Esophagus (tissue), 2 donors: ENCODE results near the gene CPNE7. TPM values are rescaled to one million over a fixed set of nuclear protein-coding genes. Genes with fewer than 3 reads are reported as not detected.

Experiments
- H3K27ac ChIP-seq, 2 donors: one replicate each; pipeline ENCODE4 v1.5.1; 2013; ENCODE audit warnings: low read depth in 2 of 2, mild to moderate bottlenecking in 2 of 2, inconsistent platforms in 1 of 2, low read length in 1 of 2, moderate library complexity in 1 of 2
- H3K27me3 ChIP-seq, 2 donors: one replicate each; pipeline ENCODE4 v1.6.1; 2013; ENCODE audit warnings: low read length in 2 of 2, control low read depth in 1 of 2, mild to moderate bottlenecking in 1 of 2; ENCODE audit not compliant: insufficient read depth in 2 of 2, control insufficient read depth in 1 of 2
- H3K36me3 ChIP-seq, 2 donors: one replicate each; pipeline ENCODE4 v1.6.1; 2013; ENCODE audit warnings: low read length in 1 of 2; ENCODE audit not compliant: control insufficient read depth in 2 of 2, insufficient read depth in 2 of 2
- H3K4me1 ChIP-seq, 2 donors: one replicate each; pipeline ENCODE4 v1.6.1; 2013; ENCODE audit warnings: low read length in 1 of 2; ENCODE audit not compliant: control insufficient read depth in 2 of 2, insufficient read depth in 2 of 2
- H3K4me3 ChIP-seq, 2 donors: one replicate each; pipeline ENCODE4 v1.5.1; 2013; ENCODE audit warnings: low read length in 2 of 2, mild to moderate bottlenecking in 2 of 2, low read depth in 1 of 2, moderate library complexity in 1 of 2
- H3K9me3 ChIP-seq, 2 donors: one replicate each; pipeline ENCODE4 v1.6.1; 2013; ENCODE audit warnings: mild to moderate bottlenecking in 2 of 2, low read depth in 1 of 2, low read length in 1 of 2, moderate library complexity in 1 of 2; ENCODE audit not compliant: control insufficient read depth in 2 of 2, insufficient read depth in 1 of 2
- WGBS, 2 donors: extraction: QIAGEN DNeasy Blood & Tissue Kit; methylation state at CpG; one replicate each; pipeline ENCODE4 v1.1.7; 2013; 5-methylcytosine and 5-hydroxymethylcytosine counted together
- polyA plus RNA-seq, 2 donors: library from polyadenylated mRNA; stranded (reverse); fragments of 200-250 nt; gene quantifications; one replicate each; pipeline ENCODE4 v1.2.3, GENCODE V29; 2013
- donor health status: healthy with polysubstance abuse.
- donor health status: Bipolar disorder and iron deficiency.

The CPNE7 gene
- polyA plus RNA-seq: 1 to 10 TPM; 1.5 to 4.5 TPM

- Histone ChIP-seq H3K4me1 (peaks cover 6 to 21% of the 10 kb centered on the region in 2 donors), H3K27ac (no peak within 1 kb of the TSS), H3K36me3 (no peaks in the 10 kb centered on the region), H3K9me3 (peaks cover 0 to 3% of the 10 kb centered on the region in 2 donors), H3K4me3 (peak within 1 kb of the TSS; percentile 40 to 50), H3K27me3 (peaks cover 0 to 9% of the 10 kb centered on the region in 2 donors)
- WGBS, 2 donors: 2% methylated on average over 53 to 103 of the region's 103 CpGs
Measured at GRCh38 chr16:89575247-89576152, at the start of gene CPNE7. TSS of gene CPNE7 (plus strand) at chr16:89575758. CDS start at chr16:89575898, 140 bp downstream.

GRCh38 chr16:89529097-89529496 is 46.5 kb upstream of the CPNE7 start:
- Histone ChIP-seq H3K27me3 (no peaks in the 10 kb centered on the region), H3K36me3 (peaks cover 32 to 42% of the 10 kb centered on the region in 2 donors)

GRCh38 chr16:89530401-89531381 is 44.9 kb upstream of the CPNE7 start:
- H3K36me3 ChIP-seq: peaks cover 36 to 48% of the 10 kb centered on the region in 2 donors
- WGBS, 2 donors: 92 to 94% methylated on average over 36 to 37 of the region's 37 CpGs
- H3K27me3 ChIP-seq: no peaks in the 10 kb centered on the region
- H3K27ac ChIP-seq: no peak overlapping the region
- no peaks in the 10 kb centered on the region for H3K4me1 ChIP-seq
- H3K9me3 ChIP-seq: no peaks in the 10 kb centered on the region
- H3K4me3 ChIP-seq: no peak overlapping the region

More at GRCh38 chr16:89529097-89529496, 46.5 kb upstream of the CPNE7 start:
- Histone ChIP-seq H3K9me3 (no peaks in the 10 kb centered on the region), H3K4me1 (no peaks in the 10 kb centered on the region), H3K4me3 (no peak overlapping the region), H3K27ac (no peak overlapping the region)
- WGBS, 2 donors: 87 to 91% methylated on average over 16 of the region's 16 CpGs

- Histone ChIP-seq H3K9me3 (peaks cover 0 to 2% of the 10 kb centered on the region in 2 donors), H3K27me3 (no peaks in the 10 kb centered on the region), H3K4me3 (no peak overlapping the region), H3K27ac (no peak overlapping the region), H3K4me1 (no peaks in the 10 kb centered on the region), H3K36me3 (peaks cover 32 to 47% of the 10 kb centered on the region in 2 donors)
- 87 to 89% methylated on average over 31 of the region's 31 CpGs for WGBS, 2 donors
Measured at GRCh38 chr16:89531821-89532526, 43.6 kb upstream of the CPNE7 start.

- peaks cover 0 to 2% of the 10 kb centered on the region in 2 donors for H3K9me3 ChIP-seq
- WGBS, 2 donors: 58 to 61% methylated on average over 11 of the region's 11 CpGs
- H3K27me3 ChIP-seq: no peaks in the 10 kb centered on the region
- no peak overlapping the region for H3K27ac ChIP-seq
- peaks cover 26 to 55% of the 10 kb centered on the region in 2 donors for H3K36me3 ChIP-seq
- H3K4me1 ChIP-seq: no peaks in the 10 kb centered on the region
- no peak overlapping the region for H3K4me3 ChIP-seq
Measured at GRCh38 chr16:89534252-89534756, 41.3 kb upstream of the CPNE7 start.

GRCh38 chr16:89536371-89536770 is 39.2 kb upstream of the CPNE7 start:
- no peak overlapping the region for H3K27ac ChIP-seq

GRCh38 chr16:89536886-89537548 is 38.5 kb upstream of the CPNE7 start:
- Histone ChIP-seq H3K4me3 (no peak overlapping the region), H3K27me3 (no peaks in the 10 kb centered on the region), H3K4me1 (no peaks in the 10 kb centered on the region), H3K36me3 (peaks cover 19 to 35% of the 10 kb centered on the region in 2 donors), H3K27ac (no peak overlapping the region), H3K9me3 (peaks cover 0 to 2% of the 10 kb centered on the region in 2 donors)
- 85 to 89% methylated on average over 35 to 36 of the region's 36 CpGs for WGBS, 2 donors

More at GRCh38 chr16:89536371-89536770, 39.2 kb upstream of the CPNE7 start:
- Histone ChIP-seq H3K4me1 (no peaks in the 10 kb centered on the region), H3K4me3 (no peak overlapping the region), H3K36me3 (peaks cover 19 to 41% of the 10 kb centered on the region in 2 donors), H3K9me3 (peaks cover 0 to 2% of the 10 kb centered on the region in 2 donors), H3K27me3 (no peaks in the 10 kb centered on the region)
- 80 to 97% methylated on average over 7 to 22 of the region's 24 CpGs for WGBS, 2 donors

GRCh38 chr16:89537549-89537925 is 38.0 kb upstream of the CPNE7 start:
- Histone ChIP-seq H3K4me1 (no peaks in the 10 kb centered on the region), H3K27me3 (no peaks in the 10 kb centered on the region), H3K27ac (no peak overlapping the region), H3K9me3 (peaks cover 0 to 2% of the 10 kb centered on the region in 2 donors), H3K4me3 (no peak overlapping the region), H3K36me3 (peaks cover 19 to 32% of the 10 kb centered on the region in 2 donors)
- 93 to 94% methylated on average over 7 of the region's 7 CpGs for WGBS, 2 donors
